ENCODE measurements around the gene AXIN1.
"Not testable (repeated sequence)": the region's sequence is repeated elsewhere in the genome, so short reads cannot be mapped to it uniquely, and the experiment has no call there.

Gene AXIN1

GRCh38 chr16:280552-280951 lies 72.0 kb downstream of the AXIN1 start, which contains the start of gene ARHGDIG:
TSS of gene ARHGDIG (plus strand) at chr16:280591. CDS start at chr16:280681, 90 bp downstream.
- no peak for DNase-seq

GRCh38 chr16:280005-280460 lies 72.5 kb downstream of the AXIN1 start:
- no peak for DNase-seq

- DNase-seq = no peak
These were observed 73.0 kb downstream of the AXIN1 start for GRCh38 chr16:279531-279930.

GRCh38 chr16:278863-279366 lies 73.6 kb downstream of the AXIN1 start:
- DNase-seq = no peak

GRCh38 chr16:276426-277077 lies 76.0 kb downstream of the AXIN1 start:
- DNase-seq = no peak

GRCh38 chr16:275786-276232 lies 76.7 kb downstream of the AXIN1 start, which contains the start of gene RGS11:
TSS of gene RGS11 (minus strand) at chr16:275944. CDS start at chr16:275911, 33 bp downstream.
- DNase-seq = no peak

DNA sequence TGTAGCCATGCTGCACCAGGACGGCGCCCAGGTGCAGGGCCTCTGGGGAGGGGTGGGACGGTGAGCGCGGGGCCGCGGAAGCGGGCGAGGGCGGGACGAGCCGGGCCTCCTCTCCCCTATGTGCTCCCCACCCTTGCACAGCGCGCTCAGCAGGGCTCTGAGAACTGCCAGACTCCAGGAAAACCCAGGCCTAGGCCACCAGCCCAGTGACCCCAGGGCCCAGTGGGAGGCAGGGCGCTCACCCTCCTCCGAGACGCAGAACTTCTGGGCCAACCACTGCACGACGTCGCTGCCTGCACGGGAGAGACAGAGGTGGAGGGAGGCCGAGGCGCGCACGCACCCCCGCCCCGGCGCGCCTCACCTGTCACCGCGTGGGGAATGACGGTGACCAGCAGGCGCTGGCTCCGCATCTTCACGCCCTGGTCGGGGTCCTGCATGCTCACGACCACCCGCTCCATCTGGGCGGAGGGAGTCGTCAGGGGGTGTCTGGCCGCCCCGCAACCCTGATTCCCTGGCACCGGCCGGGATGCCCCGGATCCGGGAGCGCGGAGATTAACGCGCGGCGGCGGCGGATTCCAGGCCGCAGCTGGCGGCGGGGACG lies 77.4 kb downstream of the AXIN1 start:
- DNase-seq = no peak

DNA sequence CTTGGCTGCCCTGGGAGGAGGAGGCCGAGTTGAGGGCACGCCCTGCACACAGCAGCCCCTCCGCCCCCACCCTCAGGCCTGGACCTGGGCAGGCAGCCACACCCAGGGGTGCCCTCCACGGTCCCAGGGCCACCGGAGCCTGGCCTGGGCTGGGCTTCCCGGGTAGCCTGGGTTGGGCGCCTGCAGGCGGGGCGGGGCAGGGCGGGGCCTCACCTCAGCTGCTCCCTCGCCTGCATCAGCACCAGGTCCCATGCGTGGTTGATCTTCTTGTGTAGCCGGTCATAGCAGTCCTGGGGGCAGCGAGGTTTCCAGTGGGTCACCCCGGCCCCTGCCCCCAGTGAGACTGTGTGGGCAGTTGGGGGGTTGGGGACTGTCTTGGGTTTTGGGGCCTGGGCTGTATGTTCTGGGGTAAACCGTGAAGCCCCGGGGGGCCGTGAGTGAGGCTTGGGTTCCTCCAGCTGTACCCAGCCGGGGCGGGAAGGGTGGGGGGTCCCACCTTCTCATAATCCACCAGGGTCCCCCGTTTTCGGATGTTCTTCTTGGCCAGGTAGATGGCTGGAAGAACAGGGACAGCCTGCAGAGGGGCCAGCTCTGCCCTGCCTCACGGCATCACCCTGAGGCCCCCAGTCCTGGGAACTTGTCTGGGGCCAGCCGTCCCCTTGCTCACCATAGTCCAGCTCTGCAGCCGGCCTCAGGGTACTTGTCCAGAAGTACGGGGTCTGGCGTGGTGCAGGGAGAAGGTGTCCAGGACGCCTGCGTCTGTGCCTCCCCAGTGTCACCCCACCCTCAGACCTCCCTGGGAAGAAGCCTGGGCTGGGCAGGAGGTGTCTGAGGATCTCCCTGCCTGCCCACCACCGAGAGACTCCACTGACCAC lies 78.7 kb downstream of the AXIN1 start:
- DNase-seq = no peak

DNA sequence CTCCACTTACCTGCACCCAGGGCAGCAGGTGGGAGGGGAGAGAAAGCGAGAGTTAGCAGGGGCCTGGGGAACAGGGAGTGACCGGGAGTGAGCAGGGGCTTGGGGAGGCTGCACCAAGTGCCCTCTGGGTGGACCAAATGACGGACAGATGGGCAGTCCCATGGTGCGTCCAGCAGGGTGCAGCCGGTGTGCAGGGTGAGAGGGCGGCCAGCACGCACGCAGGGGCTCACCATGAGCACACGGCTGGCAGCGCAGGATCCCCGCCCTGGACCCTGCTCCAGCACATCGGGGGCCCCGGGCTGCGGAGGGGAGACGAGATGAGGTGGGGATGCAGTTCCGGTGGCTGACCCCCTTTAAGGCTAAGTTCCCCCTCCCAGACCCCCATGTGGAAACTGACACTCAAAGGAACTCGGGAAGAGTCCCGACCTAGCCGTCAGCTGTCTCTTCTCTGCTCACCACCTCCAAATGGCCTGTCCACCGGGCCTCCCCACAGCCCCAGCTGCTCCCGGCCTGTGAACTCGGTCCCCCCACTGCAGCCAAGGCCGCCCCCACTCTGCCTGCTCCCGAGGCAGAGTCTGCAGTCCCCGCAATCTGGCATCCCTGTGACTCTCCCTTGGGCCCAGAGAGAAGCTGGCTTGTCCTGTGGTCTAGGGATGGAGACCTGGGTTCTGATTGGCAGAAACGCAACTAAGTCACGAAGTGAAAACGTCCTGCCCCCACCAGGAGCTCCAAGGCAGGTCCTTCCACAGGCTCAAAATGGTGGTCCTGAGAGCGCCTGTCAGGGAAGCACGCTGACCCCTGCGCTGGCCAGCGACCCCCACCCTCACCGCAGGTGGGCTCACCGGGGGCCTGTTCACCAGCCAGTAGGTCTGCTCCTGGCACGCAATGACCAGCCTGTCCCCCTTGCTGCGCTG lies 79.6 kb downstream of the AXIN1 start:
- no peak for DNase-seq

DNA sequence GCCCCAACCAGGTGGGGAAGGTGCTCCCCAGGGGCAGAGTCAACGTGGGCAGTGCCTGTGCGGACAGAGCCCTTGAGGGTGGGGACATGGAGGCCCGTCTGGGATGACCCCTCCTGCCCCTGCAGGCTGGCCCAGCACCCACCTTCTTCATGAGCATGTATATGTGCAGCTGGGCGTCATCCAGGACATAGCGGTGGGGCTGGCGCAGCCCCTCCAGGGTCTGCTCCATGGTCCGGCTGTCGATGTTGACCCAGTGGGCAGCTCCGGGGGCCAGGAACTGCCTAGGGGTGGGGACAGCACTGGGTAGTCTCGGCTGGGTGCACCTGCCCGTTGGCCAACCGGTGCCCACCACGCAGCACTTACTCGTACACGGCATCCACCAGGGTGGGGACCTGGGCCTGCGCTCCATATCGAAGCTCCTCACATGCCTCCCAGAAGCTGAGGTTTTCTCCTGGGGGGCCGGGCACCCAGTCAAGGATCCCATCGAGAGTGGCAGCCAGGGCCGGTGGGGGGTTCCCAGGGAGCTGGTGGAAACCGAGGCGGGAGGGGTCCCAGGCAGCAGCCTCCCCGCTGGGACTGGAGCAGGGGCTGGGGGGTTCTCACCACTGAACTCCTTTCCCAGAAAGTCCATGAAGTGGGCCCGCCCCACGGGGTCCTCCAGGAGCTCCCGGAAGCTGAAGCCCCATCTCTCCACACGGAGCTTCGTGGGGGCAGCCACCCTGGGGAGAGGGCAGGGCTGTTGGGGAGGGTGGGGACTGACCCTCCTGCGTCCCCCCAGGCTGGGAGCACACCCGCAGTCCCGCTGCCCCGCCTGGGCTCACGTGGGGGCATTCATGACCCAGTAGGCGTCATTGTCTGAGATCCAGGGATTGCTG lies 81.9 kb downstream of the AXIN1 start:
- DNase-seq = no peak

- DNase-seq = no peak
These were observed 83.3 kb downstream of the AXIN1 start for GRCh38 chr16:269061-269796.

GRCh38 chr16:268141-269053 lies 84.1 kb downstream of the AXIN1 start:
- DNase-seq = no peak

GRCh38 chr16:267562-267961 lies 85.0 kb downstream of the AXIN1 start:
- not testable (repeated sequence) for DNase-seq

- no peak for DNase-seq
These were observed 86.0 kb downstream of the AXIN1 start for GRCh38 chr16:266258-267164.

GRCh38 chr16:265711-266110 lies 86.8 kb downstream of the AXIN1 start:
- no peak for DNase-seq

- DNase-seq = no peak
These were observed 87.5 kb downstream of the AXIN1 start for GRCh38 chr16:265002-265529.

DNA sequence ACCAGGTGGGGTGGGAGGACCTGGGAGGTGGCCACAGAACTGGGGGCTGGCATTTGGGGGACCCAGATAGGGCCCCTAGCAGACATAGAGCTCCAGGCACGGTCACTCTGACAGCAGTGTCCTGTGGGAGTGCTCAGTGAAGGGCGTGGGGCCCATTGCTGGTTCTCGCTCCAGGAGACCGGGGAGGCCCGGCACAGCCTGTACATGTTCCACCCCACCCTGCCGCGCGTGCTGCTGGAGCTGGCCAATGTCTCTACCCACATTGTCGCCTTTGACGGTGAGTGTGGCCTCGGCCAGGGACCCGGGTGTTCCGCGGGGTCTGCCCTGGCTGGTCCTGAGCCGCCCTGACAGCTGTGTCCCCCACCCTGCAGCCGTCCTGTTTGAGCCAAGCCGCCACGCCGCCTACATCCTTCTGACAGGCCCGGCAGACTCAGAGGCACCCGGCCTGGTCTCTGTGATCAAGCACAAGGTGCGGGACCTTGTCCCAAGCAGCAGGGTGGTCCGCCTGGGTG lies 88.0 kb downstream of the AXIN1 start:
- no peak for DNase-seq

DNA sequence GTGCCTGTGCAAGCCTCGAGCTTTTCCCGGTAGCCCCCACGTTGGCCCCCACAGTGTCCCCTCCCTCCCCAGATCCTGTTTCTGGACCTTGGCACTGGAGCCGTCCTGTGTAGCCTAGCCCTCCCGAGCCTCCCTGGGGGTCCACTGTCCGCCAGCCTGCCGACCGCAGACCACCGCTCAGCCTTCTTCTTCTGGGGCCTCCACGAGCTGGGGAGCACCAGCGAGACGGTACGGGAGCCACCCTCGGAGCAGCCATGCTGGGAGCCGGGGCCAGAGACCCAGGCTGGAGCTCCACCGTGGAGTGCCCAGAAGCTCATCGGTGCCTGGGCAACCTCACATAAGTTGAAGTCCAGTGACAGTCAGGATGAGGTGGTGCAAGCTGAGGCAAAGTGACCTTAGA lies 88.6 kb downstream of the AXIN1 start:
- no peak for DNase-seq
